Effector memory CD4-positive, alpha-beta T cell (primary cell): ENCODE results near the gene INMT.

Source experiments
- DNase-seq, 3 donors: peaks; one replicate each; pipeline ENCODE4 v3.0.0-alpha.2; 2020
- H3K27ac ChIP-seq: 2 replicates; pipeline ENCODE4 v1.7.0; 2013; ENCODE audit warnings: mild to moderate bottlenecking, low read length, moderate library complexity; ENCODE audit not compliant: insufficient read depth, poor library complexity, severe bottlenecking
- H3K27me3 ChIP-seq: replicated peaks from 2 replicates; pipeline ENCODE4 v1.7.0; 2013; ENCODE audit warnings: mild to moderate bottlenecking, low read length; ENCODE audit not compliant: insufficient read depth, control insufficient read depth, poor library complexity, severe bottlenecking
- H3K36me3 ChIP-seq: 2 replicates; pipeline ENCODE4 v1.7.0; 2013; ENCODE audit warnings: mild to moderate bottlenecking, low read length, moderate library complexity; ENCODE audit not compliant: control insufficient read depth, insufficient read depth
- H3K4me1 ChIP-seq: 2 replicates; pipeline ENCODE4 v1.7.0; 2013; ENCODE audit warnings: low read length, mild to moderate bottlenecking; ENCODE audit not compliant: control insufficient read depth, insufficient read depth, poor library complexity, severe bottlenecking
- H3K4me3 ChIP-seq: 2 replicates; pipeline ENCODE4 v1.7.0; 2013; ENCODE audit warnings: low read length, low read depth, mild to moderate bottlenecking; ENCODE audit not compliant: insufficient read depth, poor library complexity, severe bottlenecking
- H3K9me3 ChIP-seq: 2 replicates; pipeline ENCODE4 v1.7.0; 2013; ENCODE audit warnings: mild to moderate bottlenecking, low read length, moderate library complexity; ENCODE audit not compliant: control insufficient read depth

INMT gene

DNA sequence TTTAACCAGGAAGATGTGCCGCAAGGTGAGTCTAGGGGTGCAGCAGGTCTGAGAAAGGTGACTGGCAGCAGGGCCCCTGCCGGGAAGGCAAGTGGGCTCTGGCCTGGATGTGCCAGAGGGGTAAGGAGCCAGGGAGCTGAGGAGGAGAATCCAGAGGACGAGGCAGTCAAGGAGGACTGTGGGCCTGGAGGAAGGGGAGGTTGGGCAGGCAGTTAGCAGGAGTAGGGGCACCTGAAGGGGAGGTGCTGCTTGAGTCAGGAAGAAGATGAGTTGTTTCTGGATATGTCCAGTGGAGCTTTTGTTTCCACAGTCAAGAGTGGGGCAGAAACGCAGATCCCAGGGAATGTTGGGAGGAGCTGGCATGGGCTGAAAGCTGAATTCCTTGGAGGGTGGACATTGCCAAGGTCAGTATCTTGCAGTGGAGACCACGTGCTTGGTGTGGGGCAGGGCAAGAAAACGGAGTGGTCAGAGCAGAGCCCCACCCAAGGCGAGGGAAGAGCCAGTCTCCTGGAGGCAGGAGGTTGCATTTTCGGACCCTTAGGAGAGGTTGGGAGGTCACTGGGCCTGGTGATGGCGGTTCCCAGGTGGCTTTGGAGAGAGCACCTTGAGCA lies 53.3 kb downstream of the INMT start:
- no peaks in the 10 kb centered on the region for H3K27me3 ChIP-seq
- no peak overlapping the region for H3K4me3 ChIP-seq
- no peaks in the 10 kb centered on the region for H3K36me3 ChIP-seq
- no peaks in the 10 kb centered on the region for H3K4me1 ChIP-seq
- no peak for DNase-seq
- H3K9me3 ChIP-seq: no peaks in the 10 kb centered on the region
- H3K27ac ChIP-seq: no peak overlapping the region

DNA sequence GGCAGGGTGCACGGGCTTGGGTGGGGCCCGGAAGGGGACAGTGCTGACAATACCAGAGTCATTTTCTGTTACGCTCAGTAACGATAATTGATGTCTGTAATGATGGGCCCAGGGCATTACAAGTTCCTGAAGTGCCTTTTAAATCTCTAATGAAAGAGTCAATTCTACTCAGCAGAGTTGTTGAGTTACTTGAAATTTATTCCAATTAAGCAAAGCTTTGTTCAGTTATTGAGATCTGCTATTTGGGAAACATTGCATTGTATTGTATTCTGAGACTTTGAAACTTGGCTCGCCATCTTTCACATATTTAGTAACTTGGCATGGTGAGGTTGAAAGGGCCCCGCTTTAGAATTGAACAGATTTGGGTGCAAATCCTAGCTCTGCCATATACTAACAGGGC lies 54.0 kb downstream of the INMT start:
- no peaks in the 10 kb centered on the region for H3K9me3 ChIP-seq
- H3K4me1 ChIP-seq: no peaks in the 10 kb centered on the region
- no peaks in the 10 kb centered on the region for H3K27me3 ChIP-seq
- no peak for DNase-seq
- H3K27ac ChIP-seq: no peak overlapping the region
- H3K4me3 ChIP-seq: no peak overlapping the region
- H3K36me3 ChIP-seq: no peaks in the 10 kb centered on the region
